ENCODE data around the gene CDK17. TPM values are rescaled to one million over a fixed set of nuclear protein-coding genes. Genes with fewer than 3 reads are reported as not detected.

The CDK17 gene
- total and polyA plus RNA-seq, 9 of the 15 experiments (the other 6 are each of a cell fraction or from before 2014, with no cell fraction given): 4.8 to 39.3 (median 21.6) TPM

DNA sequence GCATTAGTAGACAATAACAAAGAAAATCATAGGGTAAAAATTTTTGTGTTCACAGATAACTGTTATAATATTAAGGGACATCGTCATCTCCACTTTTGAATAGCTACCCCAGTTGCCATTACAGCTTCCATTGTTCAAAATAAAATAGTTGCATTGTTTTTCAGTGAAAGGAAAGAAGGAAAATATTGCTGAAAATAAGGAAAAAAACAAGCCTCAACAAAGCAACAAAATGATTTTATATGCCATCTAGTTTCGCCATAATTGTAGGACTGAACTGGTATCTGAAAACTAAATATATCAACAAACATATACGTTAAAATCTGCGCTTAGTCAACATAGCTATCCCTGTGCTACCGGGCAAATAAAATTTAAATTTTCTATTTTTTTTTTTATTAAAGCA lies 3.3 kb downstream of the CDK17 start:
- no peak for DNase-seq (ENCODE audit: extremely low read depth in 1 of 4, low spot score in 3 of 4)
- Histone ChIP-seq H2AFZ (ENCODE audit: low read depth, low read length) (no peak overlapping the region), H3K79me2 (ENCODE audit: control insufficient read depth, insufficient read depth, low read length) (peaks cover 82% of the 10 kb centered on the region), H3K4me2 (ENCODE audit: insufficient read depth, low read length) (no peak overlapping the region; the same call in 1 of the 2 replicates), H3K4me3 (no peak overlapping the region), H3K27ac (ENCODE audit: extremely low read depth, low read depth, low read length) (no peak overlapping the region), H4K20me1 (replicated peaks; ENCODE audit: control insufficient read depth, insufficient read depth, low read length) (peaks cover 10% of the 10 kb centered on the region), H3K36me3 (ENCODE audit: control insufficient read depth, insufficient read depth, low read length) (no peaks in the 10 kb centered on the region; the same call in 2 of the 3 replicates), H3K9me1 (ENCODE audit: control insufficient read depth, insufficient read depth, low read length) (no peaks in the 10 kb centered on the region), H3K27me3 (ENCODE audit: control insufficient read depth in 2 of 2, insufficient read depth in 2 of 2, low read length in 2 of 2) (no peaks in the 10 kb centered on the region), H3K9ac (ENCODE audit: insufficient read depth in 1 of 2, low read depth in 2 of 2, low read length in 2 of 2) (peak overlapping the region in 1 of 2 experiments; percentile 86; a peak in 1 of 4 replicates), H3K9me3 (replicated peaks; ENCODE audit: control insufficient read depth, insufficient read depth, low read depth, low read length) (no peaks in the 10 kb centered on the region), H3K4me1 (replicated peaks in 1 of 2; ENCODE audit: control insufficient read depth in 2 of 2, insufficient read depth in 2 of 2, low read length in 2 of 2) (peaks cover 17 to 20% of the 10 kb centered on the region in 2 experiments)
- WGBS (ENCODE audit: insufficient coverage, low coverage, missing lambda C conversion rate): 50% methylated on average over 5 of the region's 5 CpGs
- intact Hi-C loops (cut with micrococcal nuclease): loop anchor here (5.0 kb wide), 2 partner anchors 85 to 180 kb away; no protein-coding TSS in a partner anchor
- no peak for FAIRE-seq
- POLR2A ChIA-PET: interaction anchor here (1.2 to 4.1 kb wide), 4 partner anchors 18 to 42 kb away, joined by 3 to 20 read pairs (median 4); no protein-coding TSS in a partner anchor
- ATAC-seq: no peak
- no peak for TF ChIP-seq ZFP1 (CRISPR knock-in tag; IDR thresholded peaks at IDR 0.05)
- no peak for TF ChIP-seq POLR3A (IDR thresholded peaks at IDR 0.05; ENCODE audit: borderline replicate concordance, extremely low read depth, insufficient read depth, insufficient read length)
- TF ChIP-seq EWSR1 (IDR thresholded peaks at IDR 0.05; ENCODE audit: borderline replicate concordance, low read depth, partially characterized antibody): no peak
- TF ChIP-seq MYNN (IDR thresholded peaks at IDR 0.05): no peak
- no peak for TF ChIP-seq MYNN (CRISPR knock-in tag; IDR thresholded peaks at IDR 0.05)
- TF ChIP-seq ZKSCAN8 (CRISPR knock-in tag; IDR thresholded peaks at IDR 0.05): peak; percentile 13; the same call in 1 of the 2 replicates
- in situ Hi-C loops (cut with MboI): no loop called here
- BruUV-seq (replicated peaks): no TSS peak
- CTCF ChIA-PET (ENCODE audit: low intra/inter-chr PET ratio): no interaction called here

Measured in K562 (cell line).